Natural killer cell (primary cell): Measurements from ENCODE around the gene VCL. TPM values are rescaled to one million over a fixed set of nuclear protein-coding genes. Genes with fewer than 3 reads are reported as not detected.

Source experiments
- ATAC-seq, 3 donors: fragments of 150-1000 bp in 2 of 3; fragments of 200-7000 bp in 1 of 3; cut with Tn5 transposase; 1 replicate in 1 of 3; 2 replicates in 2 of 3; pipeline ENCODE4 v1.10.0; 2021; ENCODE audit warnings: mild to moderate bottlenecking in 2 of 3, moderate library complexity in 2 of 3
- DNase-seq, 2 donors: peaks; one replicate each; pipeline versions ENCODE4 v3.0.0 to v3.0.0-alpha.2; 2013 to 2021; ENCODE audit warnings: mixed read lengths in 1 of 2
- H3K27ac ChIP-seq: one replicate; pipeline ENCODE4 v1.5.1; 2013; ENCODE audit warnings: mild to moderate bottlenecking, low read length
- H3K27me3 ChIP-seq: one replicate; pipeline ENCODE4 v1.6.1; 2013; ENCODE audit warnings: low read length; ENCODE audit not compliant: control insufficient read depth, insufficient read depth
- H3K36me3 ChIP-seq: one replicate; pipeline ENCODE4 v1.6.1; 2013; ENCODE audit warnings: low read length; ENCODE audit not compliant: control insufficient read depth, insufficient read depth
- H3K4me1 ChIP-seq: one replicate; pipeline ENCODE4 v1.6.1; 2013; ENCODE audit warnings: low read length; ENCODE audit not compliant: control insufficient read depth, insufficient read depth
- H3K4me3 ChIP-seq: one replicate; pipeline ENCODE4 v1.5.1; 2013; ENCODE audit warnings: low read length
- H3K9me3 ChIP-seq: one replicate; pipeline ENCODE4 v1.6.1; 2013; ENCODE audit warnings: low read length; ENCODE audit not compliant: control insufficient read depth, insufficient read depth
- H3K27ac Mint-ChIP-seq, 2 donors: one replicate each; pipeline ENCODE4 v1.8.0; 2022; ENCODE audit warnings: mild to moderate bottlenecking in 2 of 2, mixed read lengths in 2 of 2, moderate library complexity in 1 of 2
- H3K27me3 Mint-ChIP-seq, 2 donors: one replicate each; pipeline ENCODE4 v1.8.0; 2022; ENCODE audit warnings: low read depth in 2 of 2, mixed read lengths in 2 of 2
- H3K36me3 Mint-ChIP-seq: one replicate; pipeline ENCODE4 v1.8.0; 2022; ENCODE audit warnings: mixed read lengths
- H3K4me1 Mint-ChIP-seq, 2 donors: one replicate each; pipeline ENCODE4 v1.8.0; 2022; ENCODE audit warnings: mixed read lengths in 2 of 2
- H3K4me3 Mint-ChIP-seq: one replicate; pipeline ENCODE4 v1.8.0; 2022; ENCODE audit warnings: mild to moderate bottlenecking, moderate library complexity, mixed read lengths
- H3K9me3 Mint-ChIP-seq, 2 donors: one replicate each; pipeline ENCODE4 v1.8.0; 2022; ENCODE audit warnings: mixed read lengths in 2 of 2
- CTCF ChIP-seq: fragments of 200-600 bp; IDR thresholded peaks from one replicate; pipeline ENCODE4 v1.8.0; 2022; ENCODE audit warnings: antibody characterized with exemption
- WGBS: methylation state at CpG from one replicate; pipeline ENCODE4 v1.1.7; 2013; ENCODE audit warnings: missing lambda C conversion rate; ENCODE audit not compliant: insufficient coverage; 5-methylcytosine and 5-hydroxymethylcytosine counted together
- intact Hi-C: fragments of 100-400 bp; cut with micrococcal nuclease; formaldehyde crosslinking; loops from one replicate; pipeline ENCODE4 v1.14.2; 2022
- total RNA-seq, 4 donors: library from RNA; stranded (reverse); fragments of 120-200 nt in 1 of 4; gene quantifications; one replicate each; pipeline versions ENCODE4 v1.2.3 to v1.2.4, GENCODE V29; 2013 to 2022

The VCL gene
- total RNA-seq, 3 donors from 2014 or later (not counting 1 experiment from before 2014, with no cell fraction given): 121 to 145 (median 122) TPM

- H3K27me3 ChIP-seq: no peaks in the 10 kb centered on the region
- peak overlapping the region; percentile 18 for H3K27ac ChIP-seq
- no peaks in the 10 kb centered on the region for H3K36me3 Mint-ChIP-seq
- WGBS: 91% methylated on average over 3 of the region's 3 CpGs
- no peak overlapping the region for H3K4me3 ChIP-seq
- H3K27me3 Mint-ChIP-seq: no peaks in the 10 kb centered on the region
- intact Hi-C loops: no loop called here
- H3K4me3 Mint-ChIP-seq: peak overlapping the region; percentile 10
- H3K36me3 ChIP-seq: no peaks in the 10 kb centered on the region
- no peak for TF ChIP-seq CTCF
- no peaks in the 10 kb centered on the region for H3K9me3 ChIP-seq
- peaks cover 21% of the 10 kb centered on the region for H3K4me1 ChIP-seq
- H3K4me1 Mint-ChIP-seq: peaks cover 33 to 52% of the 10 kb centered on the region in 2 donors
- no peaks in the 10 kb centered on the region for H3K9me3 Mint-ChIP-seq
- H3K27ac Mint-ChIP-seq: peak overlapping the region; percentile 29 to 80
- ATAC-seq (peak in 1 of 3 donors; percentile 10), DNase-seq (no peak)
Measured at GRCh38 chr10:73991203-73991883, 6.6 kb upstream of the VCL start.

GRCh38 chr10:73991884-73992245 is 6.1 kb upstream of the VCL start:
- Mint-ChIP-seq H3K27me3 (no peaks in the 10 kb centered on the region), H3K27ac (peak overlapping the region; percentile 29 to 80), H3K4me1 (peaks cover 33 to 52% of the 10 kb centered on the region in 2 donors), H3K36me3 (no peaks in the 10 kb centered on the region), H3K4me3 (peak overlapping the region; percentile 10), H3K9me3 (no peaks in the 10 kb centered on the region)
- DNase-seq (peak; percentile 55 to 90), ATAC-seq (peak; percentile 98 to 100 (median 99))
- no peak for TF ChIP-seq CTCF
- no peak overlapping the region for H3K4me3 ChIP-seq
- WGBS: 0% methylated on average over 5 of the region's 6 CpGs
- no peaks in the 10 kb centered on the region for H3K27me3 ChIP-seq
- H3K4me1 ChIP-seq: peaks cover 21% of the 10 kb centered on the region
- H3K9me3 ChIP-seq: no peaks in the 10 kb centered on the region
- intact Hi-C loops: loop anchor here (2.0 kb wide), 1 partner anchor 23 kb away; no protein-coding TSS in a partner anchor
- no peaks in the 10 kb centered on the region for H3K36me3 ChIP-seq
- peak overlapping the region; percentile 68 for H3K27ac ChIP-seq

- Mint-ChIP-seq H3K27ac (peak overlapping the region; percentile 15 to 38), H3K27me3 (no peaks in the 10 kb centered on the region), H3K9me3 (no peaks in the 10 kb centered on the region), H3K4me1 (peaks cover 33 to 57% of the 10 kb centered on the region in 2 donors), H3K4me3 (peak overlapping the region; percentile 4), H3K36me3 (no peaks in the 10 kb centered on the region)
- intact Hi-C loops: loop anchor here (2.0 kb wide), 1 partner anchor 24 kb away; no protein-coding TSS in a partner anchor
- H3K36me3 ChIP-seq: no peaks in the 10 kb centered on the region
- H3K4me1 ChIP-seq: peaks cover 21% of the 10 kb centered on the region
- H3K9me3 ChIP-seq: no peaks in the 10 kb centered on the region
- no peak overlapping the region for H3K27ac ChIP-seq
- no peak overlapping the region for H3K4me3 ChIP-seq
- ATAC-seq (no peak), DNase-seq (no peak)
- WGBS: 64% methylated on average over 6 of the region's 6 CpGs
- no peaks in the 10 kb centered on the region for H3K27me3 ChIP-seq
- TF ChIP-seq CTCF: no peak
Measured at GRCh38 chr10:73992899-73993788, 4.8 kb upstream of the VCL start.
